Kidney (tissue), 22 donors: ENCODE measurements around the gene KIRREL3. TPM values are rescaled to one million over a fixed set of nuclear protein-coding genes. Genes with fewer than 3 reads are reported as not detected.

Experiments used
- DNase-seq, 5 donors: peaks; one replicate each; pipeline ENCODE4 v3.0.0-alpha.2; 2013 to 2020
- FAIRE-seq: peaks from 2 replicates; lab custom pipeline; 2012; peaks lifted over from hg19 to GRCh38; lab: Jason Lieb, UNC
- H3K27ac ChIP-seq, 2 donors: one replicate each; pipeline ENCODE4 v1.7.0; 2013; ENCODE audit warnings: low read depth in 2 of 2, low read length in 2 of 2, inconsistent platforms in 1 of 2
- H3K27me3 ChIP-seq: one replicate; pipeline ENCODE4 v1.7.1; 2013; ENCODE audit warnings: low read length, inconsistent platforms; ENCODE audit not compliant: control insufficient read depth, insufficient read depth
- H3K36me3 ChIP-seq, 3 donors: one replicate each; pipeline versions ENCODE4 v1.7.0 to v1.7.1; 2013; ENCODE audit warnings: low read length in 3 of 3, control low read depth in 1 of 3, inconsistent platforms in 1 of 3; ENCODE audit not compliant: insufficient read depth in 3 of 3, control insufficient read depth in 2 of 3
- H3K4me1 ChIP-seq, 3 donors: one replicate each; pipeline versions ENCODE4 v1.7.0 to v1.7.1; 2013; ENCODE audit warnings: low read length in 3 of 3, inconsistent platforms in 1 of 3, low read depth in 1 of 3; ENCODE audit not compliant: control insufficient read depth in 2 of 3, insufficient read depth in 2 of 3
- H3K4me3 ChIP-seq, 3 donors: one replicate each; pipeline versions ENCODE4 v1.7.0 to v1.8.1; 2013; ENCODE audit warnings: low read length in 3 of 3, control low read depth in 1 of 3, inconsistent platforms in 1 of 3
- H3K9ac ChIP-seq, 3 donors: one replicate each; pipeline versions ENCODE4 v1.7.0 to v1.7.1; 2013; ENCODE audit warnings: low read length in 3 of 3, control low read depth in 1 of 3, inconsistent platforms in 1 of 3
- H3K9me3 ChIP-seq, 3 donors: one replicate each; pipeline versions ENCODE4 v1.7.0 to v1.7.1; 2013; ENCODE audit warnings: low read length in 3 of 3, control low read depth in 1 of 3, inconsistent platforms in 1 of 3; ENCODE audit not compliant: control insufficient read depth in 2 of 3, insufficient read depth in 1 of 3
- CTCF ChIP-seq: IDR thresholded peaks from 3 replicates; pipeline ENCODE4 v1.5.1; 2012; ENCODE audit warnings: mild to moderate bottlenecking, moderate library complexity, borderline replicate concordance; ENCODE audit not compliant: insufficient read depth; ENCODE audit errors: extremely low read depth
- intact Hi-C: fragments of 100-400 bp; cut with DNase I; formaldehyde crosslinking; loops from one replicate; pipeline ENCODE4 v1.11.1; 2022
- long read RNA-seq, 10 donors: library from polyadenylated mRNA in 1 of 10; unstranded in 1 of 10; transcript quantifications; one replicate each; pipeline ENCODE4 v2.0.0 and lab custom pipeline, GENCODE V29; 2021 to 2026
- polyA plus RNA-seq: library from polyadenylated mRNA; stranded (reverse); fragments of 350-450 nt; fragmentation: Illumina TruSeq; extraction: RNeasy Lipid Tissue Mini Kit (QIAGEN cat#74804); gene quantifications from one replicate; pipeline ENCODE4 v1.2.3, GENCODE V29; 2014; ENCODE audit warnings: low read depth, low replicate concordance; ENCODE audit not compliant: insufficient read depth
- total RNA-seq: library from RNA; stranded (reverse); fragmentation: NEBNext Ultra II Directional; extraction: Animal tissue kit (Norgen Biotek cat#: 25700); gene quantifications from one replicate; pipeline ENCODE4 v1.2.1, GENCODE V29; 2021
- donor health status: control.
- donor health status: control.
- donor health status: control.
- donor health status: control.
- donor health status: control.
- donor health status: DM: yes; HTN: yes; CAD: no.
- donor health status: Normal renal cell carcinoma (clear cell type).

KIRREL3 gene
- 0.19 TPM for total RNA-seq
- 0.22 TPM for polyA plus RNA-seq
- long read RNA-seq, donor 1 = 0 reads
- long read RNA-seq, donor 2 = 0 reads
- long read RNA-seq, donor 3 = 0 reads
- long read RNA-seq, donor 4 = 0 reads
- long read RNA-seq, donor 5 = 0 reads
- long read RNA-seq, donor 6 = 0 reads
- long read RNA-seq, donor 7 = 0 reads
- long read RNA-seq, donor 8 = 0 reads
- long read RNA-seq, donor 9 = 0 reads
- long read RNA-seq, donor 10 = 0 reads

DNA sequence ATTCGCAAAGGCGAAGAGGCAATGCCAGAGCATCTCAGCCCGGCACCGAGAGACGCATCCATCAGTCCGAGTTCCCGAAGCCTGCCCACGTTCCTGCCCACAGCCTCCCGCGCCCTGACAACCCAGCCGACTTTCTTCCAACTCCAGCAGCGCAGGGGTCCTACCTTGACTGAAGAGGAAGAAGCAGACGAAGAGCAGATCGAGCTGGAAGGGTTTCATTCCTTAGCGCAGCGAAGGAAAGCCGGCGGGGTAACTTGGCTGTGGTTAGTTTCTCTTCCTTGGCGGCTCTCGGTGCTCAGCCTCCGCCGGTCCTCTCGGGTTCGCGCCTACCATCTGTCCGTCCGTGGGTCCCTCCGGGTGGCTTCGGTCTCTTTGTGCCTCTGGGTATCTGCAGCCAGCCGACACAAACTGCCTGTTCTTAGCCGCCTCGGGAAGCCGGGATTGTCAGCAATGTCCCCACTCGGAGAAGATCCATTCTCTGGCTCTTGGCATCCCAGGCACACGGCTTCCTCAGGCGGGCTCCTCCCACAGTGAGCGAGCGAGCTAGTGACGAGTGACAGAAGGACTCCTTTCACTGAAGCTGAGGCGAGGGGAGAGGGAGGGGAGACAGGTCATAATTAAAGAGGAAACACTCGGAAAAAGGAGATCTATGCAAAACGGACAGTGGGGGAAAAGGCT lies at the start of gene KIRREL3:
KIRREL3 (minus strand) TSS at position 480 of the 678 bp plus-strand sequence.
- H3K9ac ChIP-seq = peak within 1 kb of the TSS in 1 of 3 donors; percentile 38
- H3K4me3 ChIP-seq = peak within 1 kb of the TSS; percentile 12 to 57 (median 37)
- H3K27me3 ChIP-seq = peaks cover 28% of the 10 kb centered on the region
- no peak for FAIRE-seq
- intact Hi-C loops = no loop called here
- no peaks in the 10 kb centered on the region for H3K9me3 ChIP-seq
- H3K36me3 ChIP-seq = no peaks in the 10 kb centered on the region
- peaks cover 0 to 7% (median 0%) of the 10 kb centered on the region in 3 donors for H3K4me1 ChIP-seq
- H3K27ac ChIP-seq = no peak within 1 kb of the TSS
- no peak for TF ChIP-seq CTCF
- peak in 4 of 5 donors; percentile 49 to 72 (median 66) for DNase-seq

DNA sequence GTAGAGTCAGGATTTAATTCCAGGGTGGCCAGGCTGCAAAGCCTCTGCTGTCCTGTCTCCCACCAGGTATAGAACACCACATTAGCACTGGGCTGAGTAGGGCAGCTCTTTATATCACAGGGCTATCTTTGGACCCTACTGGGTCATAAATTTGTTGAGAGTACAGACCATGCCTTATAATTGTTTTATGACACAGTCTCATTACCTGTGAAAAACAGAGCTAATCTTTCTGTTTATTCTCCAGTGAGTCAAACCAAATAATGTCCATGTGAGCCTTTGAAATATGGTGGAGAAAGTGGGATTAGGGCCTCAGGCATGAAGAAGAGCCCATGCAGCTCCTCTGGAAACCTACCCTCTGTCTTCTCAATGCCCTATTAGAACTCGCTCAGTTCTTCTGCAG lies 49.6 kb upstream of the KIRREL3 start:
- Histone ChIP-seq H3K4me1 (no peaks in the 10 kb centered on the region), H3K27me3 (no peaks in the 10 kb centered on the region), H3K9ac (no peak overlapping the region), H3K36me3 (no peaks in the 10 kb centered on the region), H3K27ac (no peak overlapping the region), H3K9me3 (no peaks in the 10 kb centered on the region), H3K4me3 (no peak overlapping the region)
- FAIRE-seq = no peak
- intact Hi-C loops = no loop called here
- no peak for TF ChIP-seq CTCF
- no peak for DNase-seq

GRCh38 chr11:127049486-127049885 lies 48.9 kb upstream of the KIRREL3 start:
- no peaks in the 10 kb centered on the region for H3K27me3 ChIP-seq
- intact Hi-C loops = no loop called here
- H3K9me3 ChIP-seq = no peaks in the 10 kb centered on the region
- FAIRE-seq (no peak), DNase-seq (no peak)
- H3K4me3 ChIP-seq = no peak overlapping the region
- no peak overlapping the region for H3K27ac ChIP-seq
- H3K4me1 ChIP-seq = no peaks in the 10 kb centered on the region
- no peak overlapping the region for H3K9ac ChIP-seq
- H3K36me3 ChIP-seq = no peaks in the 10 kb centered on the region
- no peak for TF ChIP-seq CTCF
